K562 (cell line): Measurements from ENCODE around the gene DNASE1L1. TPM values are rescaled to one million over a fixed set of nuclear protein-coding genes. Genes with fewer than 3 reads are reported as not detected.

Source experiments
- BRD9 ChIP-seq: fragments of 450-650 bp; IDR thresholded peaks from 2 replicates; pipeline ENCODE4 v1.6.1; 2018; ENCODE audit warnings: low read depth; ENCODE audit not compliant: partially characterized antibody
- ELF1 ChIP-seq: fragments of 200-800 bp; sonication (Bioruptor generic); IDR thresholded peaks from 2 replicates; pipeline ENCODE4 v1.6.1; 2016; ENCODE audit warnings: missing genetic modification characterization, missing compliant biosample characterization
- GATAD2B ChIP-seq: fragments of 450-650 bp; IDR thresholded peaks from 2 replicates; pipeline ENCODE4 v1.6.1; 2017; ENCODE audit warnings: mild to moderate bottlenecking, borderline replicate concordance
- MXD1 ChIP-seq: fragments of 250-450 bp; sonication (Bioruptor Pico); IDR thresholded peaks from 2 replicates; pipeline ENCODE4 v1.8.0; 2021; ENCODE audit warnings: borderline replicate concordance, mild to moderate bottlenecking, moderate library complexity; ENCODE audit not compliant: poor library complexity, severe bottlenecking
- NR3C1 ChIP-seq: sonication (generic); formaldehyde crosslinking; IDR thresholded peaks from 2 replicates; pipeline ENCODE4 v1.8.1; 2022; ENCODE audit warnings: missing genetic modification reagents
- PHB ChIP-seq: fragments of 250-450 bp; sonication (Bioruptor Pico); IDR thresholded peaks from 2 replicates; pipeline ENCODE4 v1.5.0; 2021
- TRIM24 ChIP-seq, 2 experiments: fragments of 450-650 bp; IDR thresholded peaks; 2 replicates each; pipeline ENCODE4 v1.6.1; 2016
- ZC3H8 ChIP-seq: fragments of 450-650 bp; IDR thresholded peaks from 2 replicates; pipeline ENCODE4 v1.6.1; 2017
- ZNF197 ChIP-seq: fragments of 200-800 bp; sonication (Bioruptor generic); IDR thresholded peaks from 2 replicates; pipeline ENCODE4 v1.6.1; 2016; ENCODE audit warnings: low read depth, missing genetic modification characterization, missing compliant biosample characterization
- ZNF277 ChIP-seq: fragments of 250-450 bp; sonication (Bioruptor Pico); IDR thresholded peaks from 2 replicates; pipeline ENCODE4 v1.8.0; 2022; ENCODE audit warnings: inconsistent platforms, mild to moderate bottlenecking, moderate library complexity, borderline replicate concordance
- ZNF282 ChIP-seq: sonication (generic); formaldehyde crosslinking; IDR thresholded peaks from 2 replicates; pipeline ENCODE4 v1.8.1; 2023; ENCODE audit warnings: missing genetic modification reagents
- ZNF318 ChIP-seq, 2 experiments: fragments of 450-650 bp; IDR thresholded peaks; 2 replicates each; pipeline ENCODE4 v1.6.1; 2016; ENCODE audit warnings: mild to moderate bottlenecking in 2 of 2, borderline replicate concordance in 1 of 2, low read depth in 1 of 2, moderate library complexity in 1 of 2
- ZNF324 ChIP-seq: fragments of 250-450 bp; sonication (Bioruptor Pico); IDR thresholded peaks from 2 replicates; pipeline ENCODE4 v1.4.0; 2020; ENCODE audit warnings: mild to moderate bottlenecking
- polyA plus RNA-seq, 8 experiments: library from polyadenylated mRNA; depleted of rRNA in 4 of 8; stranded (reverse) in 5 of 8; unstranded in 3 of 8; fragments of >200 nt; fragmentation: Nextera tagmentation in 2 of 8; fragmentation: Illumina TruSeq in 1 of 8; extraction: Ambion mirVana in 2 of 8; extraction: Trizol in 1 of 8; gene quantifications; 2 replicates each; pipeline versions ENCODE4 v1.2.1 to v1.2.3, GENCODE V29; 2011 to 2014; ENCODE audit warnings: inconsistent platforms in 1 of 8, missing spikeins in 1 of 8
- total RNA-seq, 7 experiments: library from RNA; depleted of rRNA in 6 of 7; stranded (reverse); fragments of >200 nt in 6 of 7; fragmentation: Illumina TruSeq in 2 of 7; extraction: Trizol in 2 of 7; gene quantifications; 2 replicates each; pipeline versions ENCODE4 v1.2.1 to v1.2.3, GENCODE V29; 2011 to 2021; ENCODE audit warnings: low replicate concordance in 1 of 7
- TF ChIP-seq, protein P1 (sequence below): fragments of 450-650 bp; conservative IDR thresholded peaks from 2 replicates; pipeline ENCODE4 v1.6.1; 2016; ENCODE audit warnings: missing genetic modification characterization, low read depth, mild to moderate bottlenecking, missing compliant biosample characterization, moderate library complexity
- TF ChIP-seq, protein P2 (sequence below): IDR thresholded peaks from 3 replicates; pipeline ENCODE4 v1.6.1; 2011; ENCODE audit warnings: borderline replicate concordance, mild to moderate bottlenecking; ENCODE audit not compliant: insufficient read length, insufficient read depth

The DNASE1L1 gene
- total and polyA plus RNA-seq, 9 of the 15 experiments (the other 6 are each of a cell fraction or from before 2014, with no cell fraction given) = 0.73 to 12.6 (median 7.9) TPM

DNA sequence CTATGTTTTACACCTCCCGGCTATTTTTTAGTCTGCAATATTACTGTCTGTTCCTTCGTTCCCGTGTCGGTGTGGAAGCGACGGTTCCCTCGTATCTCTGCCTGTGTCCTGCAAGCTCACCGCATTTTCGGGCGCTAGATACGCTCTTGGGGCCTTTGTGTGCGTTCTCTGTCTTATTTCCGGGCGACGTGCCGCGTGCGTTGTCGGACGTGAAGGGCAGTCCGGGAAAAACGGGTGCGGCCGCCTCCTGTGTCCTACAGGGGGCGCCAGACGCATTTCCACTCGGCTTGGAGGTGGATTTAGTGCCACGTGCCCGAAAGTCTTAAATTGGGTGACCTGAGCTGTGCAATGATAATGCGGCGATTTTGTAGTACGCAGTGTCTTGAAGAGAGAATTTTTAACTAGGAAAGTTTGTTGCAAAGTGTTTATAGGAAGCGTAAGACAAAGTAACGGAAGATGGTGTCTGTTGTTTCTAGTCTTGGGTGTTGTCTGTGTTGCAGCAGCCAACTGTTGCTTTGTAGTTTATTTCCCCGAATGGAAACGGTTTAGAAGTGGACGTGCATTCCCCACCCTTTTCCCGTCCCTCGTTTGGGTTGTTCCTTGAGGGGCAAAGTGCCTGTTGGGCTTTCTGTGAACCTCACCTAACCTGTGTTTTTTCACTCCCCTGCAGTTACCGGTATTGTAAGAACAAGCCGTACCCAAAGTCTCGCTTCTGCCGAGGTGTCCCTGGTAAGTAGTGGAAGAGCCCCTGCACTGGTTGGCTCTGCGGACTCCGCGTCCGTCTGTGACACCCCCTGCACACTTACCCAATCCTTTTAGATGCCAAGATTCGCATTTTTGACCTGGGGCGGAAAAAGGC, 10.2 kb downstream of the DNASE1L1 start (continued):
- TF ChIP-seq ZNF318 (IDR thresholded peaks at IDR 0.05; ENCODE audit: borderline replicate concordance in 1 of 2, low read depth in 1 of 2) (no peak), NR3C1 (CRISPR knock-in tag) (no peak), ZNF324 (CRISPR knock-in tag) (no peak), MXD1 (peak; percentile 34), ZNF282 (CRISPR knock-in tag) (no peak), GATAD2B (0 out of 2 replicates have a peak, but pooled peaks have one; percentile 13), BRD9 (peak; percentile 50), ZC3H8 (no peak), ELF1 (tag) (peak; percentile 71), PHB (CRISPR knock-in tag) (no peak), ZNF197 (CRISPR knock-in tag) (no peak), ZNF277 (no peak), TRIM24 (IDR thresholded peaks at IDR 0.05) (no peak)
- TF ChIP-seq, protein P1, sequence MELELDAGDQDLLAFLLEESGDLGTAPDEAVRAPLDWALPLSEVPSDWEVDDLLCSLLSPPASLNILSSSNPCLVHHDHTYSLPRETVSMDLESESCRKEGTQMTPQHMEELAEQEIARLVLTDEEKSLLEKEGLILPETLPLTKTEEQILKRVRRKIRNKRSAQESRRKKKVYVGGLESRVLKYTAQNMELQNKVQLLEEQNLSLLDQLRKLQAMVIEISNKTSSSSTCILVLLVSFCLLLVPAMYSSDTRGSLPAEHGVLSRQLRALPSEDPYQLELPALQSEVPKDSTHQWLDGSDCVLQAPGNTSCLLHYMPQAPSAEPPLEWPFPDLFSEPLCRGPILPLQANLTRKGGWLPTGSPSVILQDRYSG (tag) = no peak
- TF ChIP-seq, protein P2, sequence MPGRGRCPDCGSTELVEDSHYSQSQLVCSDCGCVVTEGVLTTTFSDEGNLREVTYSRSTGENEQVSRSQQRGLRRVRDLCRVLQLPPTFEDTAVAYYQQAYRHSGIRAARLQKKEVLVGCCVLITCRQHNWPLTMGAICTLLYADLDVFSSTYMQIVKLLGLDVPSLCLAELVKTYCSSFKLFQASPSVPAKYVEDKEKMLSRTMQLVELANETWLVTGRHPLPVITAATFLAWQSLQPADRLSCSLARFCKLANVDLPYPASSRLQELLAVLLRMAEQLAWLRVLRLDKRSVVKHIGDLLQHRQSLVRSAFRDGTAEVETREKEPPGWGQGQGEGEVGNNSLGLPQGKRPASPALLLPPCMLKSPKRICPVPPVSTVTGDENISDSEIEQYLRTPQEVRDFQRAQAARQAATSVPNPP = no peak
